Measurements from ENCODE around the gene SHANK3.
A peak's percentile ranks its signal among the peaks of the same experiment; 100 is the strongest.

The SHANK3 gene

GRCh38 chr22:50678651-50679521 is 6.3 kb downstream of the SHANK3 start:
- no peak for DNase-seq

- DNase-seq, result no peak
These were observed 10.7 kb downstream of the SHANK3 start for GRCh38 chr22:50683086-50683993.

GRCh38 chr22:50683994-50684371 is 11.4 kb downstream of the SHANK3 start:
- DNase-seq, result no peak

GRCh38 chr22:50684501-50684900 is 11.9 kb downstream of the SHANK3 start:
- DNase-seq, result no peak

DNA sequence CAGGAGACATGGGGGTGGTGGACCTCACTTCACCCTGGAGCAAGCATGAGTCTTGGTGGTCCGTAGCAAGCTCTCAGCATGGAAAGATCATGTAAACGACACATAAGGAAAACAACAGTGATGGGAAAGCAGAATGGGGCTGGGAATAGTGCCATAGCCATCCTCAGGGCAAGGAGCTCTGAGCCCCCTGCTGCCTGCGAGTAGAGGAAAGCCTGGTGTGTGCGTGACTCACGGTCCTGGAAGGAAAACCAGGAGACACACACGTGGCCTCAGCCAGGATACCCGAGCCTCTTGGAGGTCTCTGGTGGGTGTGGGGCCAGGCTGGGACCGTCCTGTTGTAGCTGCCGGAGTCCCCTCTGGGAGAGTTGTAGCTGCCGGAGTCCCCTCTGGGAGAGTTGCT is 12.4 kb downstream of the SHANK3 start:
- no peak for DNase-seq

GRCh38 chr22:50686794-50687193 is 14.2 kb downstream of the SHANK3 start:
- no peak for DNase-seq

DNA sequence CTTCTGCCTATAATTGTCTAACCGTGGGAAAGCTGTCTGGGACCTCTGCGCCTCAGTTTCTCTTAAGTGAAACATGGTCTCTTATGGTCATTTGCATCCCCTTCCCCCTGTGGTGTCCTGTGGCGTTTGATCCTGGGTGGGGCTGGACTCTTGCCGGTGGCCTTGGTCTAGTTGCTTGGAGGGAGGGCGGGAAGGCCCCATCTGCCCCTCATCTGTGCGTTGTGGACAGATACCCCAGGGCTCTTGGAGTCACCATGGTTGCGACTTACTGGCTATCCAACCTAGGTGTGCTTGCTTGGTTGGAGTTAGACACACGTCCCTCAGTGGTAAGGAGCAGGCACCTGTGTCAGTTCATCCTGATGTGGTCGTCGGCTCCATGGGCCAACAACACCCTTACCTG is 15.2 kb downstream of the SHANK3 start:
- DNase-seq, result no peak

GRCh38 chr22:50688448-50688847 is 15.8 kb downstream of the SHANK3 start:
- DNase-seq, result no peak

DNA sequence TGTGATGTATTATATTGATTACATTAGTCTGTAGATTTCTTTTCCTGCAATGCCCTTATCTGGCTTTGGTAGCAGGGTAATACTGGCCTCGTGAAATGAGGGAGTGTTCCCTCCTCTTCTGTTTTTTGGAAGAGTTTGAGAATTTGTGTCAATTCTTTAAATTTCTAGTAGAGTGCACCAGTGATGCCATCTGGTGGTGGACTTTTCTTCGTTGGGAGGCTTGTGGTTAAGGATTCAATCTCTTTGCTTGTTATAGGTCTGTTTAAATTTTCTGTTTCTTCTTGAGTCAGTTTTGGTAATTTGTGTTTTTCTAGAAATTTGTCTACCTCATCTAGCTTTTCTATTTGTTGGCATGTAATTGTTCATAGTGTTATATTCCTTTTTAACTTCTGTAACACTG is 18.9 kb downstream of the SHANK3 start:
- no peak for DNase-seq

DNA sequence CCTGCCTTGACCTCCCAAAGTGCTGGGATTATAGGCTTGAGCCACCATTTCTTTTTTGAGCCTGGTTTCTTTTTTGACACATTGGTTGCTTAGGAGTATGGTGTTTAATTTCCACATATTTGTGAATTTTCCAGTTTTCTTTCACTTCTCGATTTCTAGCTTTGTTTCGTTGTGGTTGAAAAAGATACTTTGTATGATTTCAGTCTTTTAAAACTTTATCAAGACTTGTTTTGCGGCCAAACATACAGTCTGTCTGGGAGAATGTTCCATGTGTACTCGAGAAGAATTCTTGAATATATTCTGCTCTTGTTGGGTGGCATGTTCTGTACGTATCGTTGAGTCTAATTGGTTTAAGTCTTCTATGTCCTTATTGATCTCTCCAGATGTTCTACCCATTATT is 20.8 kb downstream of the SHANK3 start:
- no peak for DNase-seq

DNA sequence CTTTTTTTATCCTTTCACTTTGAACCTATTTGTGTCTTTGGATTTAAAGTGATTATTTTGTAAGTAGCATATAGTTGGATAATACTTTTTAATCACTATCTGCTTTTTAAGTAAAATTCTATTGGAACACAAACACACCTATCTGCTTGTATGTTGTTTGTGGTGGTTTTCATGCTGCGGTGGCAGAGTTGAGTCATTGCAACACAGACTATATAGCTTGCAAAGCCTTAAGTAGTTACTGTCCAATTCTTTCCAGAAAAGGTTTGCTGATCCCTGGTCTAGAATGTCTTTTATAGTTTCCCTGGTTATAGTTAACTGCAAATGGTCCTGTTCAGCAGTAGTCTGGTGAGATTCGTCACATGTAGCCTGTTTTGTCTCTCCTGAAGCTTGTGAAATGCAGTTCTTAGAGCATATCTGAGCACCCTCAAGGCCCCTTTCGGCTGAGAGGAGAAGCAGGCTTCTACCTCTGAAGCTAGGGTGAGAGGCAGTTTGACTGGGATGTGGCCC is 21.5 kb downstream of the SHANK3 start:
- no peak for DNase-seq

- DNase-seq, result no peak
These were observed 22.3 kb downstream of the SHANK3 start for GRCh38 chr22:50694766-50695420.

DNA sequence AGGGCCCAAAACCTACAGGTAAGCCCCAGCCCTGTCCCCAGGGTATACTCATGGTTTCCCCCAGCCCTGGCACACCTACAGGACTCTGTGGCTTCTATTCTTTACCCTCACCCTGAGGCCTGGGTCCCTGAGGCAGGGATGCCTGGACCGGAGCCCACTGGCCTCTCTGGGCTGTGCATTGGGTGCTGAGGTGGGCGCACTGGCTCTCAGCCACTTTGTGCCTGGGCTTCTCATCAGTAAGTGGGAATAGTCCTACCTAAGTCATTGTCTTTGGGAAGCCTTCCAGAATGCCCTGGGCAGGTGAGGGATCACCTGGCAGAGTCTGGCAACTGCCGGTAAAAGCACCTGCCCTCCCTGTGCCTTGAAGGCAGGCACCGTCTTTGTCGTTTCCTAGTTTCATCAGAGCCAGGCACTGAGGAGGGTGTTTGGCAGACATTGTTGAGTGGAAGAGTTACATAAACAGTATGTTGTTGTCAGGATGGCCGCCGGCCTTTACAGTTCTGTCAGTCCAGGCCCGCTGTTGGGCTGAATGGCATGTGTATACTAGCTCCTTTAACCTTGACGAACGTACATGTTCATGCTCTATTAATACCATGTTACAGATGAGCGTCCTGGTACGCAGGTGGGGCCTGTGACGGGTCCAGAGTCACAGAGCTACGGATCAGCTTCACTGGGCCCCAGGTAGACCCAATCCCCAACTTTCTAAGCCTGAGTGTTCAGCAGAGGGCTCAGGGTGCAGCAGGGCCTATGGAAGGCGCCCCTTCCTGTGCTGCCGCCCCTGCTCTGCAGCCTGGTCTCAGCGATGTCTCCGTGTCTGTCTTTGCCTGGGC is 23.0 kb downstream of the SHANK3 start:
- DNase-seq, result peak; percentile 78

- no peak for DNase-seq
These were observed 23.7 kb downstream of the SHANK3 start for GRCh38 chr22:50696251-50696798.

GRCh38 chr22:50696799-50697561 is 24.4 kb downstream of the SHANK3 start:
- no peak for DNase-seq

DNA sequence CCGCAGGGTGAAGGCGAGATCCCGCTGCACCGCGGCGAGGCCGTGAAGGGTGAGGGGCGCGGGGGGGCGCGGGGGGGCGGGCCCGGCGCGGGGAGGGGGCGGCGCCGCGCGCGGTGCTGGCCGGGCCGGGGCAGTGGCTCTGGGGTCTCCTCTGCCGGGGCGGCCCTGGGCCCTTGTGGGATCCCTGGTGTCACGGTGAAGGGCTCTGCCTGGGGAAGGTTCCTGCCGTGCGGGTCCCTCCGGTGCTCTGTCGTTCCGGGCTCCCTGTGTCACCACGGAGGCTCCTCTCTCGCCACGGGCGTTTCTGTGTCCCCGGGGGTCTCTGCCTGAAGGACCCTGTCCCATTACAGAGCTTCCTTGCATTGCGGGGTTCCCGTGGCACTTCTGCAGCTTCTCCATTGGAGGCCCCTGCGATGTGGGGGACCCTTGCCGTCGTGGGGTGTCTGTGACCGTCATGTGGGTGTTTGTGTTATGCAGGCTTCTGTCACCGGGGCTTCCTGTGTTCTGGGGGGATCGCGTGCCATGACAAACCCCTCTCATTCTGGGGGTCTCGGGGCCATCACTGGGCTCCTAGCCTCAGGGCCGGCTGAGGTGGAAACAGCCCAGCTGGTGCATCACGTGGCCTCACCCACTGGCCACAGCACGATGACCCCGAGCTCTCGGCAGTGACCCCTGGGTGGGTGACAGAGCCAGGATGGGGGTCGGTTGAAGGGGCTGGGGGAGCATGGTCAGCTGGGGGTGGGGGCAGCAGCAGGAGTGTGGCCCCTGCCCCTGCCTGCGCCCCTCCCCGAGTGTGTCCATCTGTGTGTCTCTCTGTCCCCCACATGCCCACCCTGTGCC is 25.3 kb downstream of the SHANK3 start:
- no peak for DNase-seq

GRCh38 chr22:50698546-50698945 is 25.9 kb downstream of the SHANK3 start:
- no peak for DNase-seq

DNA sequence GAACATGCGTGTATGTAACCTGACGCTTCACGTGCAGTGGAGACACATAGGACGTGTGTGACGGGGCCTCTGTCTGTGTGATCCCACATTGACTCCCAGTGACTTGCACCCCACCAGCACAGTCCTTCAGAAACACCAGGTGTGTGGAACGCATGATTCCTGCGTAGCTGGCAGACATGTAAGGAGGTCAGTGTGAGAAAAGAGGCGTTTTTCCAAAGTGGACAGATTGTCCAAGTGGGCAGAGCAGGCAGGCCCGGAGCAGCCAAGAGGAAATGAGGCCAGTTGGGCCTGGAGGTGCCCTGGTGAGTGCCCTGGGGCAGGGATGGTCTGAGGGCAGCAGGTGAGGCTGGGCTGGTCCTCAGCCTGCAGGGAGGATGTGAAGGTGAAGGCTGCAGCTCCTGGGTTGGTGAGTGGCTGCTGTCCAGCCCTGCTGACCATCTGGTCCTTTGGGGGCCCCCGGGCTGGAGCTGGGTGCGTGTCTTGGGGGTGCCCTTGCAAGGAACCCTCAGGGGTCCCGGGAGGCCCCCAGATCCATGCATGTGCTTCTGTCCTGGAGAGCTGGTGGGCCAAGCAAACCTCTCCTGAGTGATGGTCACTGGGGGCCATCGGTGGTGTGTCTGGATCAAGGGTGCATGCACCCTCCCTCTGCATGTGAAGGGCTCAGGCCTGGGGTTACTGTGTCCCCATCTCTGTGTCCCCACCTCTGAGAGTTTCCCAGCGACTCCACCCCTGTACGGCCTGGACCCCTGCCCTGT is 26.6 kb downstream of the SHANK3 start:
- DNase-seq, result no peak

DNA sequence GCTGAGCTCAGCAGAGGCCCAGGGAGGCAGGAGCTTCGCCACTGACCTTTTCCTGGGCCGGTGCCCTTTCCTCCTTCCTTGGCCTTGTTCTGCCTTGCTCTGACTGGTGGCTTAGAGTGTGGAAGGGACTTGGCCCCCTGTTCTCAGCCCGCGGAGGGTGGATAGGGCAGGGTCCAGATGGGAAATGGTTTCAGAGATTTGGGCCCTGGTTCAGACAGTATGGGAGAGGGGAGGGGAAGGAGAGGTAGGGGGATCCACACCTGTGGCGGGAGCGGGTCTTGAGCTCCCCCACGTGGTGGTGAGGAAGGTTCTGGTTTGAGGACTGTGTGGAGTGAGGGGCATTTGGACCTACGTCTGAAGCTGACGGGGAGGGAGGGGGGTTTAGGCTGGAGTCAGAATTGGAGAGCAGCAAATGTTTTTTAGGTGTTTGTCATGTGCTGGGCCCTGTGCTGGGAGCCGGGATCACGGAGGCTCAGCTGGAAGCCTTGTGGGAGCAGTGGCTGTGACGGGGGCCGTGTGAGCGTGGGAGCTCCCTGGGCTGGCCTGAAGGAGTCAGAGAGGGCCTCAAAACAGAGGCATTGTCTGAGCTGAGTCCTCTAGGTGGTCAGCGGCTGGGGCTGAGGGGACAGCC is 27.2 kb downstream of the SHANK3 start:
- DNase-seq, result no peak
